ENCODE results near the gene UCN2.

Gene UCN2

DNA sequence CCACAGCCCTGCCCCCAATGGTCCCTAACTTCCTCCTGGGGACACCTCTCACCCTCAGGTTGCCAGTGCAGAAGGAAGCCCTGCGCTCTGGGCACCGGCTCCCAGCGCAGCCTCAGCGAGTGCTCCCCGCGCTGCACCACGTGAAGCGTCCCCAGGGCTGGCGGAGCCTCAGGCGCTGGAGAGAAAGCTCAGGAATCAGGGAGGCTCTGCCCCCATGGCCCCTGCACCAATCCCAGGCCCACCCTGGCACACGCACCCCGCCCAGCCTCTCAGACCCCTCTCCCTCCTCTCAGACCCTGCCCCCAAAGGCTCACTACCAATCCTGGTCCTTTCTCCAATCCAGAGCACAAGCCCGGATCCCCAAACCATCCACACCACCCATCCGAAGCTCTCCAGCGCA, 24.6 kb upstream of the UCN2 start:
- no peak for DNase-seq

DNA sequence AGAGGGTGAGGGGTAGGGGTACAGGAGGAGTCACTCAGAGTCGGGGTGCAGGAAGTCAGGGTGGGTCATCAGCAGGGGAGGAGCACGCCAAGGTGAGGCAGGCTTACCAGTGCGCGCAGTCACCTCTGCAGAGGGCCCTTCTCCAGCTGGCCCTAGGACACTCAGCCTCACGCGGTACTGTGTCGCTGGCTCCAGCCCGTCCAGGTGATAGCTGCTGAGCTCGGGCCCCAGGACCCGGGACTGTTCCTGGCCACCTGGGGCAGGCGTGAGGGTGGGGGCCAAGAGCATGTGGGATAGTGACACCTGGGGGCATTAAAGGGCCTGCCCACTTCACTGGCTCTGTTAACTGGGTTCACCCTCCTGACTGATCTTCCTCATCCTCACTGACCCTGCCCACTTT, 24.1 kb upstream of the UCN2 start:
- no peak for DNase-seq

DNA sequence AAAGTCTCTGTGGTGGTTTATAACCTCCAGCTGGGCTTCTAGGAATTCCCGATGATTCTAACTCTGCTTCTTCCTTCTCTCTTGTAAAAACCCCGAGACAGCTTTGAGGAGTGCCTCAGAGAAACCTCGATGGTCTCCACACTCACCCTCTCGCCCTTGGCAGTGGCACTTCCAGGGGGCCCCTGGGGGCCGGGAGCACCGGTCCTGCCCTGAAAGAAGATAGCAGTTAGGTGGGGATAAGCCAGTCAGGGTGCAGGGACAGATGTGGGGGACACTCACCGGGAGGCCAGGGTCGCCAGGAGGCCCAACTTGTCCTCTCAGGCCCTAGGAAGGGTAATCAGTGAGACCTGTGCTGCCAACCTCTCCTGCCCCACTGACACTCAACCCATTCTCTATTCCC, 21.8 kb upstream of the UCN2 start:
- DNase-seq, result no peak

DNA sequence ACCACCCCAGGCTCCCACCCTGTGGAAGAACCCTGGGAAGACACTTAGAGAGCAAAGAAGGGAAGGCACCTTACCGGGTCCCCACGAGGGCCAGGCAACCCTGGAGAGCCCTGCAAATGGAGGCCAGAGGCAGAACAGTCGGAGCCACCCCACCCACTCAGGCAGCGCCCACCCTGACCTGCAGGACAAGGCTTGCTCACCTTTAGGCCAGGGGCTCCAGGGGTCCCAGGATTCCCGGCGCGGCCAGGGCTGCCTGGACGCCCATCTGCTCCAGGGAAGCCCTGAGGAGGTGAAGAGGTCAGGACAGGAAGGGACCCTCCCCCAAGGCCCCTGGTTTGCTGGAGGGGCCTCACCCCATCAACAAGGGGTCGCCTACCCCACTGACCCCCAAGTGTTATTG, 21.3 kb upstream of the UCN2 start:
- DNase-seq, result no peak

DNA sequence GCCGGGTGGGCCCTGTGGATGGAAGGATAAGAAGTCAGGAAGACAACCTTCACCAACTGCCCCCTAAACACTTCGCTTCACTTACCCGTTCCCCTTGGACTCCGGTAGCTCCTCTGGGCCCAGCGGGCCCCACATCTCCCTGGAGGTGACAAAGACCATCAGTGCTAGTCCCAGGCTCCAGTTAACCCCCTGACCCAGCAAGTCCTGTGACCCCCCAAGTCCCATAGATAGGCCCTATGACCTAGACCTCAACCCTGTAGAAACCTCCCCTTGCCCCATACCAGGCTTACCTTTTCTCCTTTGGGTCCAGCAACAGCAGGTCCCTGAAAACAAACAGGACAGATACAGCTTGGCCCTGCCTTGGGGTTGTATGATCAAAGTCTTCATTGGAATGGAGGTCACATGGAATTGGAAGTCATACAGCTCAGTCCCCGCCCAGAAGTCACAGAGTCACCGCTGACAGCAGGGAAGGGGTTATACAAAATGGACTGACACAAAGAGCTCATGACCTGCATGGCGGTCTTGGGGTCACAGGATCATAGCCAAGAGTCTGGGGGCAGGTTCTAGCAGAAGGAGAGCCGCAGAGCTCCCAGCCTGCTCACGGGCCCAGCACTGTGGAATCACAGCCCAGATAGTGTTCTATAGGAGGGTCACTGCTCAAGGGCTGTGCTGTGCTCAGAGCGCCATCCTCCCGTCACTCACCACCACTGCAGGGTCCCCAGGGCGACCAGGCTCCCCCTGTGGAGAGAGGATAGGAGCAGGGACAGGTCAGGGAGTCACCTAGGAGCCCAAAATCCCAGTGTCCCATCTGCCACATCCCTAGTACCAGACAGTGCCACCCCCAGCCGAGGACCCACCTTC, 18.3 kb upstream of the UCN2 start:
- no peak for DNase-seq

DNA sequence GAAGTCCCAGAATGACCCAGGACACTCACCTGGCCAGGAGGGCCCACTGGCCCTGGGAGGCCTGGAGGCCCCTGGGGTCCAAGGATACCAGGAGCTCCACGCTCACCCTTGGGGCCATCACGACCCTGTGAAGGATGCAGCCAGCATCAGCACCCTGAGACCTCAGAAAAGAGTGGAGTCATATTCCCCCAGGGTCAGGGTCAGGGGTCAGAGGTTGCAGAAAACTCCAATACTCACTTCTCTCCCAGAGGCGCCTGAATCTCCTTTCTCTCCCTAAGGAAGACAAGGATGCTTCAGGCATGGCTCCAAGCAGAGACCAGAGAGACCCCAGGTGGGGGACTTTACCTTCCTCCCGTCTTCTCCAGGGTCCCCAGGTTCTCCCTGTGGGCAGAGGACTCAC, 13.1 kb upstream of the UCN2 start:
- DNase-seq, result no peak

DNA sequence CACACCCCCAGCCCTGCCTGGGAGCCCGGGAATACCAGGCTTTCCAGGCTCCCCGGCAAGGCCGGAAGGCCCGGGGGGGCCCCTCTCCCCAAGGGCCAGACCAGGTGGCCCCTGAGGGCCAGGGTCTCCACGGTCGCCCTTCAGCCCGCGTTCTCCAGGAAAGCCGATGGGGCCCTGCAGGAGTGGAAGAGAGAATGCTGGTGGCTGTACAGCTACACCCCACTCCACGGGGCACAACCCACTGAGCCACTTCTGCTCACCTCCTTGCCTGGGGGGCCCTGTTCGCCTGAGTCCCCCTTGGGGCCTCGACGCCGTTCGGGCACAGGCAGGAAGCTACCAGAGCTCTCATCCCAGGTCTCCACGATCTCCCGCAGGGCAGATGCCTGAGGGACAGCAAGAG, 11.8 kb upstream of the UCN2 start:
- DNase-seq, result no peak

DNA sequence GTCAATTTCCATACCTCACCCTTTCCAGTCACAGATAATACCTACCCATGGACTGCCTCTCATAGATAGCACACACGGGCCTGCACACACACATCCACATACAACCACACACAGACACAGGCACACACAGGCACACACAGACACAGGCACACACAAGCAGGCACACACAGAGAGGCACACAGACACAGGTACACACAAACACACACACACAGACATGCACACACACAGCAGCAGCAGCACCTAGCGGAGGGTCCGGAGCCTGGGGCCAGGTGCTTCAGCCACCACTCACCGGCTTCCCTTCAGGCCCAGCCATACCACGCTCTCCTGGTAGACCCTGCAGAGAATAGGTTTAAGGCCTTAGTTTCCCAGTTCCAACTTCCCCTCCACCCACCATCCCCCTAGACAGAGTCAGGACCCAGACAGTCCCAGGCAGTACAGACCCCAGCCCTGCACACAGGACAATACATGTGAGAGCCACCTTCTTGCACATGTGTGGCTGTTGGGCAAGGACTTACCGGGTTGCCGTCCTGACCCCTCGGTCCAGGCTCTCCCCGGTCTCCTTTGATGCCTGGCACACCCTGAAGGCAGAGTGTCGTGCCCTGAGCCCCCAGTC, 10.5 kb upstream of the UCN2 start:
- DNase-seq, result no peak

DNA sequence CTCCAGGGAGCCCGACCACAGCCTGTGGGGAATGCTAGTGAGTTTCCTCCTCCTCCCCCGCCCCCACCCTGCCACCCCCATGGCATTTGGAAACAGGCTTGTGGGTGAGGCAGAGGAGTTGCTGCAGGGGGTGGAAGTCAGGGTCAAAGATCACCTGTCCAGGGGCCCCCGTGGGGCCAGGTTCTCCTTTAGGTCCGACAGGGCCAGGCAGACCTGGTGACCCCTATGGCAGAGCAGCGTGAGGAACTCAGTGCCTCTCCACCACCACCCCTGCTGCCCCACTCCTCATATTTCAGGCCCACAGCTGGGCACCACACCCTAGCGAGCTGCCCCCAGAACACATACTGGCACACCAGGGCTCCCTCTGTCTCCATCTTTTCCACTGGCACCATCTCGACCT, 8.9 kb upstream of the UCN2 start:
- DNase-seq, result no peak

DNA sequence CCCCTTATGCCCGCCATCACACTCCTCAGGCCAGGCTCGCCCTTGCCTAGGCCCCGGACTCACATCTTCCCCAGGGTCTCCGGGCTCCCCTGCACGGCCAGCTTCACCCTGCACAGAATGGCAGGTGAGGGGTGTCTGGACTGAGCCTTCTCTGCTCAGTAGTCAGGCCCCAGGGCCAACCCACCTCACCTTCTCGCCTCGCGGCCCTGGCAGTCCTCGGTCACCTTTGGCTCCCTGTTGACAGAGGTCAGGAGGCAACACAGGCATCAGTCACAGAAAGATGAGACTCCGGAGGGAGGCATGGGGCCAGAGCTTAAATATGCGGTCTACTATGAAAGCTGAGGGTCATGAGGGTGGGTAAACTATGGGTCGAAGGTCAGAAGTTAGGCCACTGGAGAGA, 8.4 kb upstream of the UCN2 start:
- DNase-seq, result no peak

DNA sequence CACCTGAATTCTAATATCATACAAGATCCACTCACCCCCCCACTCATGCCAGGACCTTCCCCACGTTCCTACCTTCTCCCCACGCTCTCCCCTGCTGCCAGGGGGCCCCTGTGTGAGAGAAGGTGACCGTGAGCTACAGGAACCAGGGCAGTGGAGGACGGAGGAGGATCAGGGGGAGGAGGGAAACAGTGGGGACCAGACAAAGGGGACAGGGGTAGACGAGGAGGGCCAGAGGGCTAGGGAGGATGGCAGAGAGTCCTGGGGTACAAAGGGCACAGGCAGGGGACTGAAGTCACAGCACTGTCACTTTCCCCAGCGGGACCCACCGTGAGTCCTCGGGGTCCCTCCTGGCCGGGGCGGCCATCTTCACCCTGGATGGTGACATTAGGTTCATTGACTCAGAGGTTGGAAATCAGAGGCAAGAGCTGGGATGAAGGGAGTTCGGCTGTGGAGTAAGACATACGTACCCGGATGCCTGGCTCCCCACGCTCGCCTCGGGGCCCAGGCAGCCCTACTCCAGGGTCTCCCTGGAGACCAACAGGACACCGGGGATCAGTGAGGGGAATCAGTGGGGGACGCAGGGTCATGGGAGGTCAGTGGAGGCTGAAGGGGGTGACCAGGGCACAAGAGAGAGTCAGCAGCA, 6.3 kb upstream of the UCN2 start:
- DNase-seq, result no peak

DNA sequence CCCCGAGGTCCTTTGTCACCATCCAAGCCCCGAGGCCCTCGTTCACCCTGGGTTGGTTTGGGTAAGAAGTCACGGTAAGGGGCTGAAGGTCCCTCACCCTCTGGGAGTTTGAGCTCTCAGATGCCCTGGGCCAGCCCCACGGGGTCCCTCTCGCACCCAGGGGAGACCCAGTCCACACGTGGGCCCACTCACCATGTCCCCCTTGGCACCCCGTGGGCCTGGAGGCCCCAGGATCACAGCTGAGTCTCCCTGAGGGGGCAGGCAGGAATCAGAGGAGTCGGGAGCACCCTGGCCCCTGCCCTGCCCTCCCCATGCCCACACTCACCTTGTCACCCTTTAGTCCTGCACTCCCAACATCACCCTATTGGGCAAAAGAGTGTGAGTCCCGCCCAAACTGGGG, 5.8 kb upstream of the UCN2 start:
- DNase-seq, result no peak

DNA sequence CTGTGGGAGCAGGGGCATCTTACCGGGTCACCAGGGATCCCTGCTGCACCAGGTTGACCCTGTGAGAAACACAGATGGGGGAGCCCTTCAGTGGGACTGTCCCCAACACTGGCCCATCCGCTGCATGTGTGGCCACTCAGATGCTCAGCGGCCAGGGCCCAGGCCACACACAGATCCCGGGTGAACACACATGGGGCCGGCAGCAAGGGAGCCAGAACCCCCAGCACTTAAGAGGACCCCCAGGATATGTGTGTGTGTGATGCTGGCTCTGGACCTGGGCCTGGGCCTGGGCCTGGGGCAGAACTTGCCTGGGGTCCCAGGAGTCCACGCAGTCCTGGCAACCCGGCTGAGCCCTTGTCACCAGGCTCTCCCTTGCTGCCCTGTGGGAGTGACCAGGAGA, 4.9 kb upstream of the UCN2 start:
- DNase-seq, result no peak

DNA sequence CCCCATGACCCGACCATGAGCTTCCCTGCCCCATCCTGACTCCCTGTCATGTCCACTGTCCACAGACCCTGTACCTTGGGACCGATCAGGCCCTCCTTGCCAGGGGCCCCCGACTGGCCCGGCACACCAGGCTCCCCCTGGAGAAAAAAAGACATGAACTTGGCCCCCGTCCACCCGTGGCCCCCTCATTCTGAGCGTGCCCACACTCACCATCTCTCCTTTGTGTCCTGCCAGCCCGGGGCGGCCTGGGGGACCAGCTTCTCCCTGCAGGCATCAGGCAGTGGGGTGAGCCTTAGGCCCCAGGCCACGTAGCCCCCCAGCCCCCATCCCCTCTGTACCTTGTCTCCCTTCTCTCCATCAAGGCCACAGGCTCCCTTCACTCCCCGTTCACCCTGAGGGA, 3.9 kb upstream of the UCN2 start:
- no peak for DNase-seq

DNA sequence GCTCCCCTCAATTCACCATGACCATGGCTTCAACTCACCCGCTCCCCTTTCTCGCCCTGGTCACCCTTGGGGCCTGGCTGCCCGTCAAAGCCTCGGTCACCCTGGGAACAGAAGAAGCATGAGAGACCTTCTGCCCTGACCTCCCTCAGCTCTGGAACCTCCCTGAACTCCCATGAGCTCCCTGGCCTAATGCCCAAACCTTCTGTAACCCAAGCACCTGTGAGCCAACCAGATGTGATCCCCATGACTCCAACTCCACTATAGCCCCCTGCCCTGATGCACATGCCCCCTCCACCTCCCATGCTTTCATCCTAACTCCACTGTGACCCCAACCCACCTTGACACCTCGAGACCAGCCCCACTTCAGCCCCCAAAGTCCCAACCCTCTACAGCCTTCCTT, 3.5 kb upstream of the UCN2 start:
- DNase-seq, result no peak

DNA sequence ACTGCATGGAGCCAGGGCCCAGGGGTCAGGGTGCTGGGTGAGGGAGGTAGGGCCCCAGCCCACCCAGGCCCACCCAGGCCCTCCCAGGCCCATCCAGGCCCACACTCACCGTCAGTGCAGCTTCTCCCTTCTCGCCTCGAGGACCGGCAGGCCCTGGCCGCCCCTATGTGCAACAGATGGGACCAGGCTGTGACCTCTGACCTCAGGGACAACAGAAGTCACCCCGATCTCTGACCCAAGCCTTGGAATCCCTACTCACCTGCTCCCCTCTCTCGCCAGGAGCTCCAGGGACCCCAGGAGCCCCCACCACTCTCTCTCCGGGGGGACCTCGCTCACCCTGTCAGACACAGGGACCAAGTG, 2.8 kb upstream of the UCN2 start:
- DNase-seq, result no peak

DNA sequence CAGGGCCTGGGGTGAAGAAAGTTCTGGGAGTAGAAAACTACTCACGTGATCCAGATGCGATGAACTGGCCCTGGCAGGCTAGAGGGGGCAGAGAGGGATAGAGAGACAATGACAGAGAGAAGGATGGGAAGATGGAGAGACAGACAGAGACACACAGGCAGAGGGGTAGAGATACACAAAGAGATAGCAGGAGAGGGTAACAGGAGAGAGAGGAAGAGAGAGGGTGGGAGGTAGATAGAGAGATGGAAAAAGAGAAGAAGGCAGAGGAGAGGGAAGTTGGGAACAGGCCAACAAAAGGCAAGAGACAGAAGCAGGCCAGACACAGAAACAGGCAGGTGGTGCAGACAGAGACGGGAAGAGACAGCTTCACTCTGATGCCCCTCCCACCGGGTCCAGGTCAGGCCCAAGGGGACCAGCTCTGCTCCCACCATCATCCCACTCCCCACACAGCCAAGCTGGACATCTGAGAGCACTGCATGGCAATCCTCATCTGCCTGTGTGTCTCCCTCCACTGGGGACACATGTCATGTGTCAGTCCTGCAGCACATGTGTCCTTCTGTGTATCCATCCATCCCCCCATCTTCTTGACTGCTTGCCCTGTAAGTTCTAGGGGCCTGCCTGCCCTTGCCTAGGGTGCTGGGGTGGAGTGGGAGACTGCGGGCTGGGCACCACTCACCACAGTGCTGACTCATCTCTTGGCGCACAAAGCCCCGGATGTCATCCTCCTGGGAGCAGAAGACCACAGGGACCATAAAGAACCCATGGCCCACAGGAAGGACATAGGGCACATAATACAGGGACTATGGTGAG, 2.2 kb upstream of the UCN2 start:
- DNase-seq, result no peak

DNA sequence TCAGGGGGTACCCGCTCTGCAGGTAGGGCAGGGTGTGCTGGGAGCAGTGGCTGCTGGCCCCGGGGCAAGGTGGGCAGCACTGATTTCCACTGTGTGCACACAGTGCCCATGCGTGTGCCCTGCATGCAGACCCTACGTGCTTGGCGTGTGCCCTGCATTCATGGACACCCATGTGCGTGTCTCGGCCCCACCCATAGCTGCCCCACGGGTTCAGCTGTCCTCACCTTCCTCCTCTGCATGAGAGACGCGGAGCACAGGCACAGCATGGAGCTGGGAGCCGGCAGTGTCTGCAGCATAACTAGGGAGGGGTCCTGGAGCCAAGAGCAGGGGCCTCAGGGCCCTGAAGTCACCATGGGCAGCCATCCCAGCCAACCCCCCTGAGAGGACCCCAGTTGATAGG, 1.6 kb upstream of the UCN2 start:
- DNase-seq, result no peak

DNA sequence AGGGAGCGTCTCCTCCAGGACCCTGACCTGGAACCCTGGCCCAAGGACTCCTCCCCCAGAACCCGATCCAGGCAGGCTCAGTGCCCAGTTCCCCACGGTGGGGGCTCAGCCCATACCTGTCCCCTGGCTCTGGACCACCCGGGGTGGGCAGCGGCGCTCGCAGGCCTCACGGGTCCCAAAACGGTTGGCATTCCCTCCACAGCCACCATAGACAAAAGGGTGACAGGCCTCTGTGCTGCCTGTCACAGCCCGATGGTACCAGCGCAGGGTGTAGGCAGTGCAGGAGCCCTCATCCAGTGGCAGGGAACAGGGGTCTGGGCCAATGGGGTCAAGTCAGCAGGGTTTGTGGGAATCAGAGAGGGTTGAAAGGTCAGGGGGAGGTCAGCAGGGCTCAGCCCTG, 1.1 kb upstream of the UCN2 start:
- no peak for DNase-seq

DNA sequence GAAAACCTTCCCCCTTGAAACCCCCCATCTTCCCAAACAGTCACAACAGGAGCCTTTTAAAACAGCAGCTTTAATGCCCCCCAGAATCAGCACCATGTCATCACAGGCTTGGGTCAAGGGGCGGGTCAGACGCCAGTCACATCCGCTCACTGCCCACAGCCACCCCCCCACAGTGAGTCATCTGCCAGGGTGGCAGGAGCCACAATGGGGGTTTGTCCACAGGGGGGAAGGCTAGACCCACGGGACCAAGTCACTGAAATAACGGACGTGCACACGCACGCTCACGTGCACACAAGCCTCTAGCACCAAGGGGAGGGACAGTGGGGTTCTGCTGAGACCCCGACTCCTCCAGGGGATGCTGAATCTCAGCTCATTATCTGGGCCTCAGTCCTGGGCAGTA, 441 bp upstream of the UCN2 start:
- DNase-seq, result peak; percentile 20

DNA sequence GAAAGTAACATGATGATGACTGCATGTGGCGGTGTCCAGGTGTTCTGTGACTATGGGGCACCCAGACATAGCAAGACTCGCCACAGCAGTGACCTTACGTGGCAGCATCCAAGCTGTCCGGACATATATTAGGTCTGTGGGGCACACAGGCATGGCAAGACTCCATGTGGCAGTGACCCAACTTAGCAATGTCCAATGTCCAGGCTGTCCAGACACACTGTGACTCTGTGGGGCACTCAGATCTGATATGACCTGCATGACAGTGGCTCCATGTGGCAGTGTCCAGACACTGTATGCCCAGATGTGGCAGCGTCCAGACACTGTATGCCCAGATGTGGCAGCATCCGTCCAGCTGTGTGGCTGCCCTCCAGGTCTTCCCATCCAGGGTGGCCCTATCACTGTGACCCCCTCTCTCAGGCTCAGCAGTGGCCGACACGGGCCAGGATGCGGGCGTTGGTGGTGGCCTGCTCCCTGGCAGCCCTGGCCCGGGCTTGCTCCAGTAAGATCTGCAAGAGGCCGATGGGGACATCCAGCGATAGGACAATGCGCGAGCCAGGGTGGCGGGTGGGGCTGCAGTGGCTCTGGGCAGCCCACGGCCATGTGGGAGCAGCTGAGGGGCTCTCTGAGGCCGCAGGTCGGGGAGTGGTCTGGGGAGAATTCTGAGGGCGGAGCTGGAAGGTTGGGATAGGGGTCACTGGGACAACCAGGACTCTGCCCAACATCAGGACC, 1.1 kb downstream of the UCN2 start:
- DNase-seq, result no peak

DNA sequence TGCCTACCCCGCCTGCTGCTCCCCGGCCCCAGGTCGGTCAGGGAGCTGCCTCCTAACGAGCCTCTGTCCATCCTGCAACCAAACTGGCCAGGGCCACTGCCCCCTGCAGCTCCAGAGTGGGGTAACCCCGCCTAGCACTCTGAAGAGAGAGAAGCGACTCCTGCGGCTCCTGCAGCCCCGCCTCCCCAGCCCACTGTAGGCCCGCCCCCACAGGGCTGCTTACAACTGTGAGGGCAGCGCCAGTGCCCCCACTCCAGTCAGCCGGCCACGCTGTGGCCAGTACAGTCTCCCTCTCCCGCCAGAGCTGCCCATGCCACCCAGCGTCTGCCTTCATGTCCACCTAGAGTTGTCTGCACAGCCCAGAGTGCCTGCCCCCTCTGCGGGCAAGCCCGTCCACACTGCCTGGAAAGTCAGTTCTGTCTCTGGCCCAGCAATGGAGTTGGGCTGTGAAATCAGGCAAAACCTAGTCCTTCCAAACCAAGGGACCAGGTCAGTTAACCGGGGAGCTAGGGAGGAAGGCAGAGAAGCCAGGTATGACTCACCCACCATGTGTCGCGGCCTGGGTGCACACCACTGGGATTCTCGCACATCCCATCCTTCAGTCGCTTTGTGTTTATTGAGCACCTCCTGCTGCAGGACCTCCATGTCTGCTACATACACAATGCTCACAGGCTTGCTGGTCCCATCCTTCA, 2.4 kb downstream of the UCN2 start:
- no peak for DNase-seq

Measured in activated gamma-delta T cell treated with Interleukin-2 at 50 U/mL for 16 hours (primary cell).